CD4-positive, alpha-beta T cell treated with Interleukin-12 subunit alpha and Interleukin-12 subunit beta, for 1 hour (primary cell): ENCODE data around the gene SUMO2.
"Not testable (repeated sequence)": the region's sequence is repeated elsewhere in the genome, so short reads cannot be mapped to it uniquely, and the experiment has no call there.

ENCODE experiments used
- DNase-seq: peaks from one replicate; pipeline ENCODE4 v3.0.0-alpha.2; 2020

The SUMO2 gene

GRCh38 chr17:75138519-75138918 is 44.2 kb downstream of the SUMO2 start:
- no peak for DNase-seq

- DNase-seq, result not testable (repeated sequence)
These were observed 45.0 kb downstream of the SUMO2 start for GRCh38 chr17:75137762-75138161.

GRCh38 chr17:75135946-75136345 is 46.8 kb downstream of the SUMO2 start:
- no peak for DNase-seq

GRCh38 chr17:75135452-75135851 is 47.3 kb downstream of the SUMO2 start:
- DNase-seq, result no peak

- DNase-seq, result not testable (repeated sequence)
These were observed 49.0 kb downstream of the SUMO2 start for GRCh38 chr17:75133607-75134347.

GRCh38 chr17:75133001-75133400 is 49.8 kb downstream of the SUMO2 start:
- DNase-seq, result no peak

GRCh38 chr17:75132018-75133000 is 50.5 kb downstream of the SUMO2 start:
- DNase-seq, result not testable (repeated sequence)

- DNase-seq, result peak; percentile 61
These were observed 51.3 kb downstream of the SUMO2 start, which contains the start of gene NT5C for GRCh38 chr17:75131278-75132017. Gene NT5C, minus strand, starts transcription at chr17:75131742. Its CDS starts 35 bp downstream, at chr17:75131707.

GRCh38 chr17:75130632-75131277 is 52.0 kb downstream of the SUMO2 start:
- DNase-seq, result peak; percentile 51

GRCh38 chr17:75130059-75130631 is 52.6 kb downstream of the SUMO2 start:
- DNase-seq, result no peak

GRCh38 chr17:75129576-75129975 is 53.2 kb downstream of the SUMO2 start:
- DNase-seq, result no peak

GRCh38 chr17:75128694-75129505 is 53.9 kb downstream of the SUMO2 start:
- DNase-seq, result no peak

- DNase-seq, result not testable (repeated sequence)
These were observed 54.8 kb downstream of the SUMO2 start for GRCh38 chr17:75127936-75128335.

GRCh38 chr17:75126954-75127353 is 55.8 kb downstream of the SUMO2 start:
- DNase-seq, result no peak

- no peak for DNase-seq
These were observed 56.8 kb downstream of the SUMO2 start for GRCh38 chr17:75125984-75126383.

- DNase-seq, result no peak
These were observed 58.0 kb downstream of the SUMO2 start for GRCh38 chr17:75124819-75125162.

GRCh38 chr17:75124041-75124818 is 58.5 kb downstream of the SUMO2 start:
- peak; percentile 49 for DNase-seq

- DNase-seq, result no peak
These were observed 64.5 kb downstream of the SUMO2 start for GRCh38 chr17:75118307-75118706.

- no peak for DNase-seq
These were observed 66.0 kb downstream of the SUMO2 start for GRCh38 chr17:75116737-75117136.
